ENCODE results near the gene HYDIN.

HYDIN gene

GRCh38 chr16:71230122-71230845, at the start of gene HYDIN:
Gene HYDIN (minus strand): TSS chr16:71230722. CDS start chr16:71186895, 43,827 bp downstream.
- no peak within 1 kb of the TSS for H3K27ac ChIP-seq
- TF ChIP-seq, protein P1, sequence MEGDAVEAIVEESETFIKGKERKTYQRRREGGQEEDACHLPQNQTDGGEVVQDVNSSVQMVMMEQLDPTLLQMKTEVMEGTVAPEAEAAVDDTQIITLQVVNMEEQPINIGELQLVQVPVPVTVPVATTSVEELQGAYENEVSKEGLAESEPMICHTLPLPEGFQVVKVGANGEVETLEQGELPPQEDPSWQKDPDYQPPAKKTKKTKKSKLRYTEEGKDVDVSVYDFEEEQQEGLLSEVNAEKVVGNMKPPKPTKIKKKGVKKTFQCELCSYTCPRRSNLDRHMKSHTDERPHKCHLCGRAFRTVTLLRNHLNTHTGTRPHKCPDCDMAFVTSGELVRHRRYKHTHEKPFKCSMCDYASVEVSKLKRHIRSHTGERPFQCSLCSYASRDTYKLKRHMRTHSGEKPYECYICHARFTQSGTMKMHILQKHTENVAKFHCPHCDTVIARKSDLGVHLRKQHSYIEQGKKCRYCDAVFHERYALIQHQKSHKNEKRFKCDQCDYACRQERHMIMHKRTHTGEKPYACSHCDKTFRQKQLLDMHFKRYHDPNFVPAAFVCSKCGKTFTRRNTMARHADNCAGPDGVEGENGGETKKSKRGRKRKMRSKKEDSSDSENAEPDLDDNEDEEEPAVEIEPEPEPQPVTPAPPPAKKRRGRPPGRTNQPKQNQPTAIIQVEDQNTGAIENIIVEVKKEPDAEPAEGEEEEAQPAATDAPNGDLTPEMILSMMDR (conservative IDR thresholded peaks at IDR 0.05) = no peak

GRCh38 chr16:71276589-71277334, 46.2 kb upstream of the HYDIN start:
- no peak overlapping the region for H3K27ac ChIP-seq
- TF ChIP-seq, protein P1 (conservative IDR thresholded peaks at IDR 0.05) = no peak

- H3K27ac ChIP-seq = no peak overlapping the region
- TF ChIP-seq, protein P1 (conservative IDR thresholded peaks at IDR 0.05) = no peak
Measured at GRCh38 chr16:71273384-71273783, 42.9 kb upstream of the HYDIN start.

- TF ChIP-seq, protein P1 (conservative IDR thresholded peaks at IDR 0.05) = no peak
- H3K27ac ChIP-seq = no peak overlapping the region
Measured at GRCh38 chr16:71264299-71264698, 33.8 kb upstream of the HYDIN start.

DNA sequence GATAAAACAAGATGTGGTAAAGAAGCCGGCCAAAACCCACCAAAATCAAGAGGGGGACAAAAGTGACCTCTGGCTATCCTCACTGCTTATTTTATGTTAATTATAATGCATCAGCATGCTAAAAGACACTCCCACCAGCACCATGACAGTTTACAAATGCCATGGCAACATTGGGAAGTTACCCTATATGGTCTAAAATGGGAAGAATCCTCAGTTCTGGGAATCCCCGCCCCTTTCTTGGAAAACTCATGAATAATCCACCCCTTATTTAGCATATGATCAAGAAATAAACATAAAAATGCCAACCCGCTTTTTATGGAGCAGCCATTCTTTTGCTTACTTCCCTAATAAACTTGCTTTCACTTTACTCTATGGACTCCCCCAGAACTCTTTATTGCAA, 33.1 kb upstream of the HYDIN start:
- H3K27ac ChIP-seq = no peak overlapping the region
- TF ChIP-seq, protein P1 (conservative IDR thresholded peaks at IDR 0.05) = no peak

GRCh38 chr16:71262391-71262790, 31.9 kb upstream of the HYDIN start:
- no peak overlapping the region for H3K27ac ChIP-seq
- TF ChIP-seq, protein P1 (conservative IDR thresholded peaks at IDR 0.05) = no peak

DNA sequence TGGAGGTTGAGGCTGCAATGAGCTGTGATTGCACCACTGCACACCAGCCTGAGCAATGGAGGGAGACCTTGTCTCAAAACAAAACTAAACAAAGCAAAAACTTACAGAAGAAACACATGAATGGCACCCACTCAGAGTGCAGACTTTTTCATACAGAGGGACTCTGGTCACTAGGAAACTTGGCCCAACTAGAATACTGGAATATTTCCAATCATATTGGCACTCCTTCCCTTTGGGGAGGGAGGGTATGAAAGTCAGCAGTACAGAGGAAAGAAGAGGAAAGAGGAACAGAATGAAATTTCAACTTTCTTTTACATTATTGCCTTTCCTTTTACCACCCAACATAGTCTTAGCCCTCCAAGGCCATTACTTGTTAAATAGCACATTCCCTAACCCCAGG, 30.5 kb upstream of the HYDIN start:
- H3K27ac ChIP-seq = no peak overlapping the region
- TF ChIP-seq, protein P1 (conservative IDR thresholded peaks at IDR 0.05) = no peak
